T-helper 2 cell treated with Interferon-gamma antibody and Interleukin-4, amounts not matched to agents 100 ng/mL and 5 ng/mL, for 36 hours (primary cell): ENCODE results near the gene MAST4. TPM values are rescaled to one million over a fixed set of nuclear protein-coding genes. Genes with fewer than 3 reads are reported as not detected.
"Not testable (repeated sequence)": the region's sequence is repeated elsewhere in the genome, so short reads cannot be mapped to it uniquely, and the experiment has no call there.

Experiments used
- intact Hi-C: fragments of 100-400 bp; cut with micrococcal nuclease; formaldehyde crosslinking; loops from one replicate; pipeline ENCODE4 v1.15.1; 2023
- total RNA-seq: library from RNA; stranded (reverse); gene quantifications from 2 replicates; pipeline ENCODE4 v1.2.3, GENCODE V29; 2022

Gene MAST4
- total RNA-seq, 1 donor from 2014 or later, result 14.0 TPM

GRCh38 chr5:67166460-67167285, 570.5 kb downstream of the MAST4 start:
- intact Hi-C loops, result loop anchor here (1.0 to 10.0 kb wide), 11 partner anchors 9 to 1602 kb away; partner anchors contain the start of genes CENPK, PIK3R1 and PPWD1

- intact Hi-C loops, result loop anchor here (5.0 to 10.0 kb wide), 6 partner anchors 326 to 1603 kb away; partner anchors contain the start of genes CENPK, PIK3R1 and PPWD1
Observed at GRCh38 chr5:67168069-67168468, 571.9 kb downstream of the MAST4 start.

GRCh38 chr5:67170767-67171166, 574.6 kb downstream of the MAST4 start:
- intact Hi-C loops, result no loop called here

- intact Hi-C loops, result not testable (repeated sequence)
Observed at GRCh38 chr5:67173351-67173750, 577.2 kb downstream of the MAST4 start.

- intact Hi-C loops, result no loop called here
Observed at GRCh38 chr5:67173959-67174358, 577.8 kb downstream of the MAST4 start.

GRCh38 chr5:67176936-67177335, 580.7 kb downstream of the MAST4 start:
- intact Hi-C loops, result no loop called here

GRCh38 chr5:67178085-67178484, 581.9 kb downstream of the MAST4 start:
- intact Hi-C loops, result no loop called here

- intact Hi-C loops, result no loop called here
Observed at GRCh38 chr5:67178966-67179365, 582.8 kb downstream of the MAST4 start.

- intact Hi-C loops, result no loop called here
Observed at GRCh38 chr5:67179697-67180361, 583.6 kb downstream of the MAST4 start.

- intact Hi-C loops, result no loop called here
Observed at GRCh38 chr5:67181648-67182221, 585.5 kb downstream of the MAST4 start.

- intact Hi-C loops, result no loop called here
Observed at GRCh38 chr5:67182301-67182790, 586.2 kb downstream of the MAST4 start.

GRCh38 chr5:67183859-67184258, 587.7 kb downstream of the MAST4 start:
- intact Hi-C loops, result no loop called here

- intact Hi-C loops, result no loop called here
Observed at GRCh38 chr5:67187006-67187715, 591.0 kb downstream of the MAST4 start.

- intact Hi-C loops, result loop anchor here (2.0 kb wide), 1 partner anchor 16 kb away; no protein-coding TSS in a partner anchor
Observed at GRCh38 chr5:67188274-67189078, 592.3 kb downstream of the MAST4 start.

GRCh38 chr5:67189079-67189354, 592.8 kb downstream of the MAST4 start:
- intact Hi-C loops, result loop anchor here (2.0 kb wide), 1 partner anchor 16 kb away; no protein-coding TSS in a partner anchor

GRCh38 chr5:67189931-67190330, 593.7 kb downstream of the MAST4 start:
- intact Hi-C loops, result loop anchor here (2.0 kb wide), 1 partner anchor 15 kb away; no protein-coding TSS in a partner anchor

- intact Hi-C loops, result no loop called here
Observed at GRCh38 chr5:67190410-67190809, 594.2 kb downstream of the MAST4 start.

- intact Hi-C loops, result no loop called here
Observed at GRCh38 chr5:67190861-67191260, 594.7 kb downstream of the MAST4 start.

- intact Hi-C loops, result no loop called here
Observed at GRCh38 chr5:67192719-67193438, 596.7 kb downstream of the MAST4 start.

- intact Hi-C loops, result no loop called here
Observed at GRCh38 chr5:67193439-67193807, 597.2 kb downstream of the MAST4 start.
